WERI-Rb-1 (cell line): ENCODE results near the gene LOXHD1.

Experiments
- DNase-seq: peaks from one replicate; pipeline ENCODE4 v3.0.0-alpha.2; 2020
- H3K27ac ChIP-seq: fragments of 250-450 bp; sonication (Bioruptor Pico); 2 replicates; pipeline ENCODE4 v1.5.1; 2020; ENCODE audit warnings: mild to moderate bottlenecking, moderate library complexity
- H3K27me3 ChIP-seq: fragments of 250-450 bp; sonication (Bioruptor Pico); 2 replicates; pipeline ENCODE4 v1.5.1; 2021; ENCODE audit warnings: mild to moderate bottlenecking, low read depth, moderate library complexity; ENCODE audit not compliant: insufficient read depth, severe bottlenecking
- H3K36me3 ChIP-seq: fragments of 250-450 bp; sonication (Bioruptor Pico); 2 replicates; pipeline ENCODE4 v1.5.1; 2020; ENCODE audit warnings: mild to moderate bottlenecking, moderate library complexity
- H3K4me3 ChIP-seq: 2 replicates; pipeline ENCODE4 v1.5.1; 2011; ENCODE audit warnings: low read depth, mild to moderate bottlenecking, control low read depth, low read length
- H3K9me3 ChIP-seq: fragments of 250-450 bp; sonication (Bioruptor Pico); 2 replicates; pipeline ENCODE4 v1.5.1; 2021; ENCODE audit warnings: mild to moderate bottlenecking, moderate library complexity; ENCODE audit not compliant: severe bottlenecking
- TF ChIP-seq, protein P1 (sequence below): IDR thresholded peaks from 2 replicates; pipeline ENCODE4 v1.5.1; 2011; ENCODE audit warnings: low read depth, mild to moderate bottlenecking, control low read depth, inconsistent platforms, low read length

The LOXHD1 gene

DNA sequence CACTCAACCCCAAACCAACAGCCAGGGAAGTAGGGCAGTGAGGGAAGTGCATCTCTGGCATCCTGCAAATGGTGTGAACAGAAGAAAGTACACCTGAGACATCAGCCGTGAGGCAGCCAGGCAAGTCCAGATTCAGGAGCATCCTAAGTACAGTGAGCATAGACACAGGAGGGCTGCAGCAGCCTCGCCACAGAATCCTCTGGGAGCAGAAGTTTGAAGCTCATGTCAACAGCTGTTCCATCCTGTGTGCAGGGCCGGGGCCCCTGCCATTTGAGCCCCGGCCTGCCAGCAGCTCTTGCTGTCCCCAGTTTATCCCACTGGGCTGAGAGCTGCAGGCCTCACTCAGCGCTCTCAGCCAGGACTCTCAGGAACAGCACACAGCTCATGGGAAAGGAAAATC lies 14.5 kb downstream of the LOXHD1 start:
- TF ChIP-seq, protein P1, sequence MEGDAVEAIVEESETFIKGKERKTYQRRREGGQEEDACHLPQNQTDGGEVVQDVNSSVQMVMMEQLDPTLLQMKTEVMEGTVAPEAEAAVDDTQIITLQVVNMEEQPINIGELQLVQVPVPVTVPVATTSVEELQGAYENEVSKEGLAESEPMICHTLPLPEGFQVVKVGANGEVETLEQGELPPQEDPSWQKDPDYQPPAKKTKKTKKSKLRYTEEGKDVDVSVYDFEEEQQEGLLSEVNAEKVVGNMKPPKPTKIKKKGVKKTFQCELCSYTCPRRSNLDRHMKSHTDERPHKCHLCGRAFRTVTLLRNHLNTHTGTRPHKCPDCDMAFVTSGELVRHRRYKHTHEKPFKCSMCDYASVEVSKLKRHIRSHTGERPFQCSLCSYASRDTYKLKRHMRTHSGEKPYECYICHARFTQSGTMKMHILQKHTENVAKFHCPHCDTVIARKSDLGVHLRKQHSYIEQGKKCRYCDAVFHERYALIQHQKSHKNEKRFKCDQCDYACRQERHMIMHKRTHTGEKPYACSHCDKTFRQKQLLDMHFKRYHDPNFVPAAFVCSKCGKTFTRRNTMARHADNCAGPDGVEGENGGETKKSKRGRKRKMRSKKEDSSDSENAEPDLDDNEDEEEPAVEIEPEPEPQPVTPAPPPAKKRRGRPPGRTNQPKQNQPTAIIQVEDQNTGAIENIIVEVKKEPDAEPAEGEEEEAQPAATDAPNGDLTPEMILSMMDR, result no peak
- Histone ChIP-seq H3K36me3 (no peaks in the 10 kb centered on the region), H3K27me3 (no peaks in the 10 kb centered on the region), H3K4me3 (no peak overlapping the region), H3K27ac (no peak overlapping the region), H3K9me3 (no peaks in the 10 kb centered on the region)
- no peak for DNase-seq

DNA sequence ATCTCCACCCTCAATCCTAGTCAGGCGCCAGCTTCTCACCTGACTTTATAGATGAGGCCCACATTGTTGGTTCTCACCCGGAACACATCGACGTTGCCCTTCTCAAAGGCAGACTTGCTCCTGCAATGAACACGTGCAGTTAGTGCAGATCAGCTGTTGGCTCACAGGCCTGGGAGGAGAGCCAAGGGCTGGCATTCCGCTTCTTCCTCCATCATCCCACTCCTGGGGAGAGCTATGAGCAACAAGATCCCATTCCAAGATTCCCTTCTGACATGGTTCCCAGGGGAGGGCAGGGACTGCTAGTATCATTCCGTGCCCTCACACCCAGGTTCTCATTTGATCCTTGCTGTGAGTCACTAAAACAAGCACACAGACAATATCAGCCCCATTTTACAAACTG lies 15.1 kb downstream of the LOXHD1 start:
- Histone ChIP-seq H3K9me3 (no peaks in the 10 kb centered on the region), H3K27ac (no peak overlapping the region), H3K36me3 (no peaks in the 10 kb centered on the region), H3K27me3 (no peaks in the 10 kb centered on the region), H3K4me3 (no peak overlapping the region)
- DNase-seq, result no peak
- TF ChIP-seq, protein P1, result no peak

DNA sequence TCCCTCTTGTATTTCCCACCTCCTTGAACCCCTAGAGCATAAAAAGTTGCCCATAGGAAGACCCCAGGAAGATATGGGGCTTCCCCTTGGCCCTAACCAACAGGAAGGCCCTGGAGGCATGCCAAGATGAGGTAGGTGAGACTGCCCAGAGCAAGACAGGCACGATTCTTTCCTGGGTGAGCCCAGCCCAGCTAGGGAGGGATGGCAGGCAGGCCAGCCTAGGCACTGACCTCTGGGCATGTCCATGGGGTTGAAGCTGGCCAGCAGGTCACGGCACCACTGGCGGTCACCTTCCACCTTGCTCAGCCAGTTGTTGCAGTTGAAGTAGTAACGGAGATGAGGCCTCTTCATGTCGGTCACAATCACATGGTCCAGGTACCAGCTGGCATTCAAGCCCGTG lies 17.6 kb downstream of the LOXHD1 start:
- DNase-seq, result no peak
- H3K9me3 ChIP-seq, result no peaks in the 10 kb centered on the region
- H3K4me3 ChIP-seq, result no peak overlapping the region
- TF ChIP-seq, protein P1, result no peak
- no peaks in the 10 kb centered on the region for H3K27me3 ChIP-seq
- no peaks in the 10 kb centered on the region for H3K36me3 ChIP-seq
- no peak overlapping the region for H3K27ac ChIP-seq

DNA sequence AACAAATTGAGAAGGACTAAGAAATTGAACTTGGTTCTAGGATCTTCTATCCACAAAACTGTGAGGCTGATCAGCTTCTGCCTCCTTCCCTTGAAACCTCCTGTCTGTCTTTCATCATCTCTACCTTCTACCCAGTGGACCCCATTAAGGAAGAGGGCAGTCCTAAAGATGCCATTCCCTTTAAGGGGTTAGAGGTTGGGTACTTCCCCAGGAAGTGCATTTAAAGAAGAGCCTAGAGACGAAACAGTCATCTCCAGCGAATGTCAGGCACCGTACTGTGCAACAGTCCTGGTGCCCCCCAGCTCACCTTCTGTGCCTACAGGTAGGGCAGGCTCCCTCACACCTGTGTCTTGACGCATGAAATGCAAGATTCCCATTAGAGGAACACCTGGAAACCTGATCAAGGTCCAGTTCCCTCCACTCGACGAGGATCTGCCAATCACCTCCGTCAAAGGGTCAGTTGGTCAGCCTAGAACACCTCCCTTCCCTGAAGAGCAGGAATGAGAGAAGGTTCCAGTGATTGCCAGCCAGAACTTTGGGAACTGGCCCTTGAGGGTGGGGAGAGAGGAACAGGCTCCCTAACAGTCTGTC lies 20.9 kb downstream of the LOXHD1 start:
- Histone ChIP-seq H3K27ac (no peak overlapping the region), H3K4me3 (no peak overlapping the region), H3K9me3 (no peaks in the 10 kb centered on the region), H3K36me3 (no peaks in the 10 kb centered on the region), H3K27me3 (no peaks in the 10 kb centered on the region)
- no peak for DNase-seq
- TF ChIP-seq, protein P1, result no peak

DNA sequence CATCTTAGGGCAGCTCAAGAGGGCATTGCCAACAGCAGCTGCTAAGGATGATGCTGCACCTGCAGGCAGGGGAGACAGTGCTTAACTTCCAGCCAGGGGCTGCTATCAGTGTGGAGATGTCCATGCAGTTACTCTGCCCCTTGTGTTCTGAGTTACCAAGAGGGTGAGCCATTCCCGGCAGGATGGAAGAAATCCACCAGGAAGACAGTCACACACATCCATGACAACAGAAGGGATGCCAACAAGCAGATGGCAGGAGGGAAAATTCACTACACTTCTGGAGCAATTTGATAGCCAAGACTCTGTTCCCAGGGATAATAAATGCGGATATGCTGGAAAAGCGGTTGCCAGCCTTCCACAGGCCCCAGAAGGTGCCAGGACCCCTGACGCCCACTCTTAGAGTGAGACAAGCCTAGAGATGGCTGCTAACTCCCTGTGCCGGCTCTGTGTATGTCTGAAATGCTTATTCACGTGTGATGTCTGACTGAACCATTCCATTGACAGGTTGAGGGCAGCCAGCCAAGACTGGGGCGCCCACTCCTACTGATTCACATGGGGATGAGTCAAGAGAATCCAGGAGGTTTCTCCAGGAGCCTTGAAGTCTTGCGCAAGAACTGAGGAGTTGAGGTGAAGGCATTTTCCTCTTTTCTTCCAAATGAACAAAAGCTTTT lies 24.5 kb downstream of the LOXHD1 start:
- Histone ChIP-seq H3K27me3 (no peaks in the 10 kb centered on the region), H3K4me3 (no peak overlapping the region), H3K9me3 (no peaks in the 10 kb centered on the region), H3K27ac (no peak overlapping the region), H3K36me3 (no peaks in the 10 kb centered on the region)
- TF ChIP-seq, protein P1, result no peak
- DNase-seq, result no peak

DNA sequence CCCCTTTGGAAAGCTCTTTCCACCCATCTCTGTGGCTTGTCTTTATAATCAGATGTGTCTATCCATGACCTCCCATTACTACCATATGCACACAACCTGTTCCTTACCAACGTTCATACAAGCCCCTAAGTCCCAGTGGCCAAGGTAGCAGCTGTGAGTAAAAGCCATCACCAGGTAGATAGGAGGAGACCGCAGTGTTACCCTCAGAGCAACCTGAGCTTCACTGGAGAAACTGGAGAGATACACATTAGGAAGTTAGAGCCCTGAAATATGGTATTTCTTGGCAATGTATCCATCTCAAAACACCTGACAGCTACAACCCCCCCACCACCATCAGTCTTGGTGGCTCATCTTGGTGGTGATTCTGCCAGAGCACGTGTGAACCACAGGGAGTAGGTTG lies 26.0 kb downstream of the LOXHD1 start:
- no peaks in the 10 kb centered on the region for H3K9me3 ChIP-seq
- no peak overlapping the region for H3K27ac ChIP-seq
- TF ChIP-seq, protein P1, result no peak
- no peak overlapping the region for H3K4me3 ChIP-seq
- no peaks in the 10 kb centered on the region for H3K36me3 ChIP-seq
- DNase-seq, result no peak
- no peaks in the 10 kb centered on the region for H3K27me3 ChIP-seq
